ENCODE data around the gene ACP2.

GRCh38 chr11:47229161-47229560 lies 19.5 kb downstream of the ACP2 start:
- no peak for TF ChIP-seq CTCF (IDR thresholded peaks at IDR 0.05)
- TF ChIP-seq POLR2A (IDR thresholded peaks at IDR 0.05): no peak
- TF ChIP-seq POLR2AphosphoS5 (IDR thresholded peaks at IDR 0.05): no peak
